UCSD-AML1 (cell line): ENCODE data around the gene PNO1.

Experiments used
- DNase-seq: peaks from one replicate; lab custom pipeline; 2025; ENCODE audit not compliant: unreplicated experiment; lab: John Stamatoyannopoulos, UW

PNO1 gene

DNA sequence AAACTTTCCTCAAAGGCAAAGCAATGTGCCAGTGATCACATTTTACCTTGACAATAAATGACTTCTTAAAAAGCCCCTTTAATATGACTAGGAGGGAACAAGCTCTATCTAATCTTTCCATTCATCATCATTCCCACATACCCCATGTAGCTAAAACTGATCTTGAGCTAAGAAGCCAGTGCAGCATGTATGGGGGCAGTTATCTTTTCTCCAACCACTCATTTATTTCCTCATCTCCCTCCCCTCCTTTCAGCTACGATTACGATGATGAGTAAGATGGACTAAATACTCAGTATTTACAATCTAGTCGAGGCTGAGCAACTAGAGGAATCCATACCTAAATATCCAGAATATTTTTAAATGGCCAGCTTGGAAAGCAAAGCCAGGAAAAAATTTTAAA, 35.5 kb downstream of the PNO1 start:
- no peak for DNase-seq

DNA sequence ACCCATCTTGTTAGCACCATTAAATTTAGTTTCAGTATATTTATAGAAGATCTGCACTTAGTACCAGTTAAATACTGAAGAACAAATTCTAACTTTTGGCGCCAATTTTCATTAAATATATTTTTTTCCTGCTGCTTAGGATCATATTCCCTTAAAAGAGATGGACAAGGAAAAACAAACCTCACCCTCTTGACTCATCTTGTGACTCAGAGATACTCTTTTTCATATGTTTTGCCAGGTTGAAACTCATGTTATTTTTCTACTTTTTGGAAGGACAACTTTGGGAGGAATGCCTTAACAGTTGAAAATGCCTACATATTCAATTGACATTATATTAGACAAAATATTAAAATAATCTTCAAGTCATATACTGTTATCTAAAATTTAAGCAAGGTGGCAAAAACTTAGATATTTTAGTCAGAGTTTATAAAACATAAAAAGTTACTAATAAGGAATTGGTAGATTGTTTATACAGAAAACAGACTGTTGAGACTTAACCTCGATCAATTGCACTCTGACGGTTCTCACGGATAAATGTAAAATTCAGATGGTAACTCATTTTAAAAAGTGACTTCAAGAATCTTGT, 36.2 kb downstream of the PNO1 start:
- DNase-seq, result no peak

DNA sequence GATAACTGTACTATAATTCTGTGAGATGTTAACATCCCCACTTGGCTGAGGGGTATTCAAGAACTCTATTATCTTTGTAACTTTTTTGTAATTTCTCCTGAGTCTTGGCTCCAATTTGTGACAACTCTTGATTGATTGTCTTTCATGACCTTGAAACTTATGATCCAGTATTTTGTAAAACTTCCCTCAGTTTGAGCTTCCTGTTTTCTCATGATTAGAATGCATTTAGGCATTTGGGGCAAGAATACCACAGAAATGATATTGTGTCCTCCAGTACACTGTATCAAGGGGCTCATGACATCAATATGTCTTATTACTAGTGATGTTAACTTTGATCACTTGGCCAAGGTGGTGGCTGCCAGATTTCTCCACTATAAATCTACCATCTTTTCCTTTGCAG, 37.4 kb downstream of the PNO1 start:
- DNase-seq, result no peak

DNA sequence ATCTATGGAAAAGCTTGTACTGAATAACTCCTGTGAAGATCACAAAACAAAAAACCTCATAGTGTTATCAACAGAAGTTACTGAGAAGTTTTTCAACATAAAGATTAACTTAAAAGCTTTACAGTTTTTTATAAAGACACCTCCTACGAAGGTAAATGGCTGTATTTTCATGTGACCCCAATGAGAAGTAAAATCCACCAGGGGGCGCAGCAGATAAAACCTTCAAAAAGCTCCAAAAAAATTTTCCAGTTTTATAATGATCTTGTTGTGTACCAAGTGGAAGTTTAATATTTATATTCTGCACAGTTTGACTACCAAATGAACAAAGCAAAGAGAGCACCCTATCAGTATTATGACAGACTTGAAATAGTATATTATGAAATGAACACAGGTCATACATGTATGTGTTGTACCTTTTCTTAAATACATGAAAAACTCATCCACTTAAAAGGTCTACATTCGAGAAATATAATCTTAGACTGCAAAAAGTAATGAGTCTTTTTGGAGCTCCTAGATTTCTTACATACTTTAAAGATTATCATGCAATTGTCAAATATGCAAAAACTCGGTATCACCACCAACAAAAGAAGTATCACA, 38.5 kb downstream of the PNO1 start:
- no peak for DNase-seq

DNA sequence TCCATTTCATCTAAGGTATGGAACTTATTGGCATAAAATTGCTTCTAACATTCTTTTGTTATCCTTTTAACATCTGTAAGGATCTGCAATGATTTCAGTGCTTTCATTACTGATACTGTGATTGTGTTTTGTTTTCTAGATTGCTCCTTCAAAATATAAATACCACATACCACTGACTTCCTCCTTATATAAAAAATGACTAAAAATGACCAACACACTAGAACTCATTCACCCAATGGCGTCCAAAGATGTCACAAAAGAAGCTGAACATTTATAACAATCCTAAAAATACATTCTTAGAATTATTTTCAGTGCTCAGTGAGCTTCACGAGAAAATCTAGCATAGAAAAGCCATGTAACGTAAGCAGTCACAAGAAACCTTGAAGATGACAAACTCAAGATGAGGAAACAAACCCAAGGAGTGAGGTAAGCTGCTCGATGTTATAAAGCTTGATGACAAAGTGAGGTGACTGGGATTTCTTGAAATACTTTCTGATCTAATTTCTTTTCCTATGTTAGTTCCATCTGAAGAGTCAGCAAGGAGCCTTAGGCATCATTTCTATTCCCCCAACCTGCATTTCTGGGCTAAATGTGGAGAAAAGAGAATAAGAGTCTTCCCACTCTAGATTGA, 42.6 kb downstream of the PNO1 start:
- DNase-seq, result no peak

DNA sequence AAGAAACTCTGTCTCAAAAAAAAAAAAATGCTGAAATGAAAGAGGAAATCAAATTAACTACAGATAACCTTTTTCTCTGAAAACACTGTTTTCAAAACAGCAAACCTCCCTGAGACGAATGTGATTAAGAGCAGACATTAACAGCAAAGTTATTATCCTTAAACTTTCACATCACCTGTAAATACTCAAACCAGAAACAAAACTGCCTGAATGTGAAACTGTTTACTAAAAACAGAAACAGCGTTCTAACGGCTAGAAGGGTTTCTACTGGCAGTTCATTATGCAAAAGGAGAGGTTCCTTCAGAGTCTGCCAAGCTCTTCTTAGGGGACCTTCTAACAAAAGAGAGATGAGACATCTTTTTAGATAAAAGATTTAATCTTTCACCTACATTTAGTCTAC, 45.9 kb downstream of the PNO1 start:
- DNase-seq, result no peak

DNA sequence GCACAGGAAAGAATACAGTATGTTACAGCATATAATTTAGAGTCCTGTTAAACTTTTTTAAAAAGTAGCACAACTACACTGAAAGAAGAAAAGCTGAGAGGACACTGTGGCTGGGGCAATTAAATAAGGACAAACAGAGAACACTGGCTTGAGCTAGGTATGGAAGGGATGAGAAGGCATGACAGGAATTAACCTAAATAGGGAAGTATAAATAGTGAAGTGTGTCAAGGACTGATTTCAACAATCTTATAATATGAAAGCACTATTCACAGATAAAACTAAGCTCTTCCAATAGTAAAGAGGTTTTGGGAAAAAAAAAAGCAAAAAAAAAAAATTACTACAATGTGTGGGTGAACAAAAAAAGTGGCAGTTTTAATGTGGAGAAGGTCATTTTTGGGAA, 49.1 kb downstream of the PNO1 start:
- no peak for DNase-seq

DNA sequence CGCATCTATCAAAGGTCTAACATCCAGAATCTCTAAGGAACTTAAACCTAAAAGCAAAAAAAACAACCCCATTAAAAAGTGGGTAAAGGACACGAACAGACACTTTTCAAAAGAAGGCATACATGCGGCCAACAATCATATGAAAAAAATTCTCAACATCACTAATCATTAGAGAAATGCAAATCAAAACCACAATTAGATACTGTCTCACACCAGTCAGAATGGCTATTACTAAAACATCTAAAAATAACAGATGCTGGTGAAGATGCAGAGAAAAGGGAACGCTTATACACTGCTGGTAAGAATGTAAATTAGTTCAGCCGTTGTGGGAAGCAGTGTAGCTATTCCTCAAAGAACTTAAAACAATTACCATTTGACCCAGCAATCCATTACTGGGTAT, 56.7 kb downstream of the PNO1 start:
- DNase-seq, result no peak

DNA sequence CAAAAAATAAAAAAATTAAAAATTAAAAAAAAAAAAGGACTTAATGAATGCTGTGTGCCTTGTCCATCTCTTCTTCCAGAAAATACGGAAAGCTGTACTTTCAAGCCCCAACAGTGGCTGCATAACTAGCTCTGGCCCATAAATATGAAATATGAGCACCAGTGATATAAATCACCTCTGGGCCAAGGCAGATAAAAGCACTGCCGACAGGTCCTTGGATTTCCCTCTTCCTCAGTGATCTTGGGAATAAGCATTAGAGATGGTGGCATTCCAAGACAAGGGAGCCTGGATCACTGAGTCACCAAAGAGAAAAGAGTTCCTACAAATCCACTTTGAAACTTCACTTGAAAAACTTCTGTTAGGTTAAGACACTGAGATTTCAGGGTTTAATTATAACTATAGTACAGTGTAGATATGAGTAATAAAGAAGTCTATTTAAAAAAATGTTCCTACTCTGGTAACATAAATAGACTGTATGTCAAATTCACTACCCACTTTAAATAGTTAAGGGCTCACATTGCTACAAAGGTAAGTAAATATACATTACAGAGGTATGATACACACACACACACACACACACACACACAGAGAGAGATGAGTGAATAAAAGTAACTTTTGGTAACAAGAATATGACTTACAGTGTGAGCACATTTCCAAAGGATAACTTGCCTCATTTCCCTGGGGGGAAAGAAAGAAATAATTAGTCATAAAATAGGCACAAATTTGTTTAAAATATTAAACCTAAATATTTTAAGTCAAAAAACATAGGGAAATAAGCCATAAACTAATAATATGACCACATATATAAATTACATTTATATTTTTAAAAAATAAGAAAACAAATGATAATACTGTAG, 59.0 kb downstream of the PNO1 start:
- DNase-seq, result no peak

DNA sequence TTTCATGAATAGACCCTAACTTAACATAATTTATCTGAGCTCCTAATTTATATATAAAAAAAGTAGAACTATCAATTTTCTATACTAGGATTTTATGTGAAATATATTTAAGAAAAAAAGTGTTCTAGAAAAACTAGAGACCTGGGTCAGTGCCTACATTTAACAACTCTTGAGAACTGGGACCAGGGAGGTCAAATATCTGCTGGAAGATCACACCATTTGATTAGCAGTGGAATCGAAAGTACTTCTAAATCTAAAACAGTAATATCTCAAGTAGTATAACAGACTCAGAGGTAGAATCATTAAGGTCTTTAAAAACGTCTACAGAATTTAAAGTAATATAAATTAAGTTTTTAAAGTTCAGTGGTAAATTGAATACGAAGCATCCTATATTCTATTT, 60.0 kb downstream of the PNO1 start:
- DNase-seq, result no peak

DNA sequence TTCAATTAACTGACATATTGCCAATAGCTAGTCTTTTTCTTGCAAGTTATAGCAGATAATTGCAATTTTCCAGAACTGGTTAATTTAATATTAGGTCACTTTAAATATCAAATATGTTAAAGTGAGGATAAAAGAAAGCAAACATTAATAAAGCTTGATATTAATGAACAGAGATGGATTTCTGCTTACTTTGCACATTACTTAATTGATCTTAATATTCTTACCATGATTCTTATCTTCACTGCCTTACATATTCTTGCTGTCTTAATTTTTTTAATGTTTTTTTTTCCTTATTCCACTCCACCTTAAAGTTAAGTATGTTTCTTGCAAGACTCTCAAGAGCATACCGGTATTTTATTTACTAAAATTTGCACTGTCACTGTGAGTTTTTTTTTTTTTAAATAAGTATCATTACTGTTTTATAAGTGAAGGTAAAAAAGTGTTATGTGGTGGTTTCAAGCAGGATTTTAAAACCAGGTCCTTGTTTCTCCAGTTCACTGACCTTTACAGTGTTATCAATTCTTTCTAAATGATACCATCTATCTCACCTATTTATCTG, 60.7 kb downstream of the PNO1 start:
- no peak for DNase-seq

DNA sequence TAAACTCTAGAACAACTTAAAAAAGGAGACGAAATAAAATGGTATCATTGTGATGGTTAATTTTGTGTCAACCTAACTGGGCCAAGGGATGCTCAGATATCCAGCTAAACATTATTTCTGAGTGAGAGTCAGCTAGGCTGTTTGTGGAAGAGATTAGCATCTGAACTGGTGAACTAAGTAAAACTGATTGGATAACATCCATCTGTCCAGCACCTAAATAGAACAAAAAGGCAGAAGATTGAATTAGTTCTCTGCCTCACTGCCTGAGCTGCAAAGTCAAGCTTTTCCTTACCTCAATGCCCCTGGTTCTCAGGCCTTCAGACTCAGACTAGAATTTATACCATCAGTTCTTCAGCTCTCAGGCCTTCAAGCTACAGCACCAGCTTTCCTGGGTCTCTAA, 64.6 kb downstream of the PNO1 start:
- no peak for DNase-seq

DNA sequence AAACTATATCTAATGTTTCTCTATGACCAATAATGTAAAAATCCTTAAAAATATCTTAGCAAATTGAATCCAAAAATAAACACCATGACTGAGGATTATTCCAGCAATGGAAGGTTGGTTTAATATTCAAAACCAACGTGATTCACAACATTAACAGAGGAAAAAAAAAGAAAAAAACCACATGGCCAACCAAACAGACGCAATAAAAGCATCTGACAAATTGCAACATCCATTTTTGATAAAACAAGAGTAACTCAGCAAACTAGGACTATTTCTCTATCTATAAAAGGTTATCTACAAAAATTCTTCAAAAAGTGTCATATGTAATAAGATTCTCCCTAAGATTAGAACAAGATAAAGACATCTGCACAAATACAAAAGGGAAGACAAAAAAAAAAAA, 65.7 kb downstream of the PNO1 start:
- DNase-seq, result no peak

DNA sequence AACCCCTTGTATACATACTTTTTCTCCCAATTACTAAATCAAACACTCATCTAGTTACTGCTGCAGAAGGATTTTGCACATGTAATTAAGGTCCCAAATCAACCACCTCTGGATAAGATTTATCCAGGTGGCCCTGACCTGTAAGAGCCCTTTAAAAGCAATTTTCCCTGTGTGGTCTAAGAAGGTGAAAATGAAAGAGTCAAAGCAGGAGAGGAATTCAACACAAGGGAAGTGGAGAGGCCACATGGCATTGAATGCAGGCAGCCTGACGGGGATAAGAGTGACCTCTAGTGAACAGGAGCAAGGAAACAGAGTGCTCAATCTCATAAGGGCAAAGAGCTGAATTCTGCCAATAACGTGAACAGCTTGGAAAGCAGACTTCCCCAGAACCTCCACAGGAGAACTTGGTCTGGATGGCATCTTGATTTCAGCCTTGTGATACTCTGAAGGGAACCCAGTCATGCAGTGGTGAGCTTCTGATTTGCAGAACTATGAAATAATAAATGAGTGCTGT, 67.5 kb downstream of the PNO1 start:
- peak; percentile 16 for DNase-seq
